HG03571 (cell line): Measurements from ENCODE around the gene SRRM4.

Experiments
- ATAC-seq: cut with Tn5 transposase; IDR thresholded peaks from one replicate; pipeline ENCODE4 v1.9.1; 2021; ENCODE audit not compliant: unreplicated experiment

Gene SRRM4

GRCh38 chr12:119198440-119198839, 217.1 kb downstream of the SRRM4 start:
- no peak for ATAC-seq

DNA sequence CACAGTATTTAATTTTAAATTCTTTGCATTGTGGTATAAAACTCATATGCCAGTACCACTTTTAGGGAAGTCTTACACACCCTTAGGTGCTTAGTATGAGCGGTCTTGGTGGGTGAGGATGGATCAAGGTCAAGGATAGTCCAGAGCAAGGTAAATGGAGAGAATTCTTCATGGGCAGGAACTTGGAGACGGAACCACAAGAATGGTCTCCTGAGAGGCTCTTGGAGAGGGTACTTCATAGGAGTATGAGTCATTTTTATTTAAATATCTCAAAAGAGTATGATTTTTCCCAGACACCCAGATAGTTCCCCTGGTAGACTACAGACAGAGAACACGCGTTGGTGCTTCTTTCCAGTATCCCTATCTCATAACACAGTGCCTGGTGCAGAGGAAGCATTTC, 219.3 kb downstream of the SRRM4 start:
- ATAC-seq, result no peak

DNA sequence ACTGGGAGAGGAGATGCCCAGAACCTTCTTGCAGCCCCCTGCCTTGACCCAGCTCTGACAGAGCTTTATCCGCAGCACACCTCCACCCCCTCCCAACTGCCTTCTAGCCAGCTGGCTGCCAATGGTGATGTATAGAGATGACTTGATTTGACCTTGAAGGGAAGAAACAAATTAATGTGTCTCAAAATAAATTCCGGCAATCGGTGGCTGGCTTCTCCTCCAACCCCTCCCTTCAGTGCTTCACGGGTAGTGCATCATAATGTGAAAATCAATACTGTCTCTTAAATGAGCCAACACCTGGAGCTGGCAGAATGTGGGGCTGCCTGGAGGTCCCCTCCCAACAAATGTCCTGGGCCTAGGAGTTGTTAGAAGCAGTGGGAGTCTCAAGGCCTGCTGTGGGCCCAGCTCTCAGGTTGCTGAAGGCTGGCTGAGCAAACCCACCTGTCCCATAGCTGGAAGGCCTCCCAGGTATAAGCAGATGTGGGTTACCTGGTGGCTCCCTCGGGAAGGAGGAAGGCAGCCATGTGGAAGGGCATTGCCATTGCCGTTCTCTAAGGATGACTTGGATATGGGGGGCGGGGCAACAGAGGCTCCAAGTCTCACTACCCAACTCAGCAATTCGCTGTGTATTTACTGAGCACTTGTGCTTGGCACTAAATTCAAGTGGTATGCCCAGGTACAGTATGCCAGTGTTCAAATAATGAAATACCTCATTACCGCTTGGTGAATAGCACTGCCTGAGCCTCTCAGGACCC, 220.6 kb downstream of the SRRM4 start:
- no peak for ATAC-seq

DNA sequence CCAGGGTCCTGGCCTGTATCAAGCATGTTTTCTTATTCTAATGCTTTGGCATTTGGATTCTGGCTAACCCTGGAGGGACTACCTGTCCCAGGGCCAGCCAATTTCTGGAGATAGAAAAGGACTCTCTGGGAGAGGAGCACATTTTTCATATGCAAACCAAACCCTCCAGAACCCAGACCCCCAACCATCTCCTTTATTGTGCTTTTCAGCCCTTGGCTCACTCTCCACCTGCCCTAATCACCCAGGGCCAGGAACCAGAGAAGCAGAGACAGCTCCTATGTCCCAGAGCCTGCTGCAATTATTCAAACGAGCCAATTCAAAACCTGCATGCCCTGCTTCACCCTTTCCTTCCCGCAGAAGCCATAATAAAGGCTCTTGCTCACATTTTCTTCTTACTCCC, 221.2 kb downstream of the SRRM4 start:
- ATAC-seq, result no peak

GRCh38 chr12:119204131-119204530, 222.8 kb downstream of the SRRM4 start:
- ATAC-seq, result no peak

- no peak for ATAC-seq
These were observed 223.4 kb downstream of the SRRM4 start for GRCh38 chr12:119204671-119205285.

GRCh38 chr12:119206348-119207062, 225.2 kb downstream of the SRRM4 start:
- ATAC-seq, result no peak

DNA sequence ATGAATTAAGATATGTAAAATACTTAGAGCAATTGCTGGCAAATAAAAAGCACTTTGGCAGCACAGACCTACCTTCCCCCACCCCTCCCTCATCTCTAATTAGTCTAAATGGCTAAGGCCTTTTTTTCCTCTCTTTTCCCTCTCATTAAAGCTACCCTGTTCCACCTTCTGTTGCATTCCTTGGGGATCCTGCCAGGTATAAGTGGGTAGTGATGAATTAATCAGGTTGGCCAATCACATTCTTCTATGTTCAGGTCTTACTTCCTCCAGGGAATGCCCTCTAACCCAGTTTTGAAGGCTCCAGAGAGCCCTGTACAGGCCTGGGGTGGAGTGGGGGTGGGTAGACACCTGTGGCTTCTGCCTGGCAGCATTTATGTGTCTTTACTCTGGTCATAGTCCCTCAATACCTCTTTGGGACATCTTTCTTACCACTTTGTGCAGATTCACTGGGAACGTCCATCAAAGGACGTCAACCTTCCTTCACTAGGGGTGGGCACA, 225.8 kb downstream of the SRRM4 start:
- no peak for ATAC-seq

DNA sequence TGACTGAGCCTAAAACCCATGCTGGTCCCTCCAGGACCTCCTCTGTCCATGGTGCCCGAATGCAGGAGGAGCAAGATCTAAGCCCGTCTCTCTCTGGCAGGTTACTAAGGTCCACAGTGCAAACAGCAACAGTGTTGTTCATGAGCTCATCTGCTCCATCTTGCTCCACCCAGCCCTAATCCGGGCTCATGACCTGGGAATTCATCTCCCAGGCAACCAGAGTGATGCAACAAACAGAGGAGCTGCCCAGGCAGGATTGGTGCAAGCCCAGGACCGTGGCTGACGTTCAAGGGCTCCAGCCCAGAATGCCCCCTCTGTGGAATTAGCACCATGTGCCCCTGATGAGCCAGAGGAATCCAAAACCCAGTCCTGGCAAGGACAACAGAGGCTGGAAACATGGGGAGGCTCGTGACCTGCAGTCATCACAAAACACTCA, 227.3 kb downstream of the SRRM4 start:
- ATAC-seq, result no peak

GRCh38 chr12:119211884-119212283, 230.5 kb downstream of the SRRM4 start:
- ATAC-seq, result no peak
